OCI-LY1 (cell line): ENCODE data around the gene ST7.

Experiments used
- H2AFZ ChIP-seq: fragments of 200-600 bp; sonication (generic), shearing (Covaris generic); 2 replicates; pipeline ENCODE4 v1.6.0; 2014; ENCODE audit warnings: antibody characterized with exemption, mild to moderate bottlenecking, low read length
- H3F3A ChIP-seq: fragments of 200-600 bp; sonication (generic), shearing (Covaris generic); 2 replicates; pipeline ENCODE4 v1.6.0; 2014; ENCODE audit warnings: mild to moderate bottlenecking, antibody characterized with exemption, low read length, moderate library complexity; ENCODE audit not compliant: insufficient read depth
- H3K27ac ChIP-seq: fragments of 200-600 bp; sonication (generic); 2 replicates; pipeline ENCODE4 v1.5.1; 2014; ENCODE audit warnings: low read length, mixed run types, mild to moderate bottlenecking, low read depth; ENCODE audit not compliant: poor library complexity, severe bottlenecking
- H3K27me3 ChIP-seq: fragments of 200-600 bp; sonication (generic); 2 replicates; pipeline ENCODE4 v1.6.0; 2014; ENCODE audit warnings: antibody characterized with exemption, mild to moderate bottlenecking, low read length, moderate library complexity; ENCODE audit not compliant: insufficient read depth
- H3K36me3 ChIP-seq: fragments of 200-600 bp; sonication (generic); 2 replicates; pipeline ENCODE4 v1.6.1; 2014; ENCODE audit warnings: mild to moderate bottlenecking, antibody characterized with exemption, low read length, moderate library complexity, mixed read lengths; ENCODE audit not compliant: insufficient read depth
- H3K4me1 ChIP-seq: fragments of 200-600 bp; sonication (generic); 2 replicates; pipeline ENCODE4 v1.5.1; 2014; ENCODE audit warnings: mild to moderate bottlenecking, low read length, moderate library complexity; ENCODE audit not compliant: insufficient read depth, severe bottlenecking
- H3K4me2 ChIP-seq: fragments of 200-600 bp; sonication (generic), shearing (Covaris generic); 2 replicates; pipeline ENCODE4 v1.6.1; 2014; ENCODE audit warnings: low read length
- H3K4me3 ChIP-seq: fragments of 200-600 bp; sonication (generic); 2 replicates; pipeline ENCODE4 v1.5.1; 2014; ENCODE audit warnings: low read length, low read depth, mild to moderate bottlenecking, mixed read lengths; ENCODE audit not compliant: poor library complexity, severe bottlenecking
- H3K79me2 ChIP-seq: fragments of 200-600 bp; shearing (Covaris generic); 2 replicates; pipeline ENCODE4 v1.6.1; 2016; ENCODE audit warnings: mixed run types, low read length, mixed read lengths; ENCODE audit not compliant: insufficient read depth
- H3K9ac ChIP-seq: fragments of 200-600 bp; sonication (generic), shearing (Covaris generic); 2 replicates; pipeline ENCODE4 v1.6.1; 2014; ENCODE audit warnings: mild to moderate bottlenecking, low read length, mixed read lengths
- H3K9me2 ChIP-seq: fragments of 200-600 bp; sonication (generic), shearing (Covaris generic); 2 replicates; pipeline ENCODE4 v1.6.1; 2014; ENCODE audit warnings: low read depth, mild to moderate bottlenecking, low read length, mixed read lengths
- H3K9me3 ChIP-seq: fragments of 200-600 bp; shearing (Covaris generic); 2 replicates; pipeline ENCODE4 v1.6.1; 2014; ENCODE audit warnings: low read length, mixed read lengths
- H4K20me1 ChIP-seq: fragments of 200-600 bp; sonication (generic), shearing (Covaris generic); 2 replicates; pipeline ENCODE4 v1.6.0; 2016; ENCODE audit warnings: mild to moderate bottlenecking, low read length; ENCODE audit not compliant: insufficient read depth
- EZH2 ChIP-seq: fragments of 200-600 bp; sonication (generic), shearing (Covaris generic); IDR thresholded peaks from 2 replicates; pipeline ENCODE4 v1.8.0; 2017; ENCODE audit warnings: borderline replicate concordance, mixed run types, mild to moderate bottlenecking, antibody characterized with exemption, low read length, moderate library complexity, mixed read lengths
- TF ChIP-seq, protein P1 (sequence below): fragments of 200-600 bp; sonication (generic), shearing (Covaris generic); IDR thresholded peaks from 2 replicates; pipeline ENCODE4 v1.5.1; 2017; ENCODE audit warnings: mild to moderate bottlenecking, antibody characterized with exemption, low read length, moderate library complexity, mixed read lengths

Gene ST7

GRCh38 chr7:117019287-117019686, 66.0 kb downstream of the ST7 start:
- H3K36me3 ChIP-seq = no peaks in the 10 kb centered on the region
- no peaks in the 10 kb centered on the region for H3K9me2 ChIP-seq
- H3F3A ChIP-seq = no peaks in the 10 kb centered on the region
- no peaks in the 10 kb centered on the region for H4K20me1 ChIP-seq
- TF ChIP-seq, protein P1, sequence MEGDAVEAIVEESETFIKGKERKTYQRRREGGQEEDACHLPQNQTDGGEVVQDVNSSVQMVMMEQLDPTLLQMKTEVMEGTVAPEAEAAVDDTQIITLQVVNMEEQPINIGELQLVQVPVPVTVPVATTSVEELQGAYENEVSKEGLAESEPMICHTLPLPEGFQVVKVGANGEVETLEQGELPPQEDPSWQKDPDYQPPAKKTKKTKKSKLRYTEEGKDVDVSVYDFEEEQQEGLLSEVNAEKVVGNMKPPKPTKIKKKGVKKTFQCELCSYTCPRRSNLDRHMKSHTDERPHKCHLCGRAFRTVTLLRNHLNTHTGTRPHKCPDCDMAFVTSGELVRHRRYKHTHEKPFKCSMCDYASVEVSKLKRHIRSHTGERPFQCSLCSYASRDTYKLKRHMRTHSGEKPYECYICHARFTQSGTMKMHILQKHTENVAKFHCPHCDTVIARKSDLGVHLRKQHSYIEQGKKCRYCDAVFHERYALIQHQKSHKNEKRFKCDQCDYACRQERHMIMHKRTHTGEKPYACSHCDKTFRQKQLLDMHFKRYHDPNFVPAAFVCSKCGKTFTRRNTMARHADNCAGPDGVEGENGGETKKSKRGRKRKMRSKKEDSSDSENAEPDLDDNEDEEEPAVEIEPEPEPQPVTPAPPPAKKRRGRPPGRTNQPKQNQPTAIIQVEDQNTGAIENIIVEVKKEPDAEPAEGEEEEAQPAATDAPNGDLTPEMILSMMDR = no peak
- no peak for TF ChIP-seq EZH2
- no peak overlapping the region for H3K9ac ChIP-seq
- H3K27ac ChIP-seq = no peak overlapping the region
- H2AFZ ChIP-seq = no peak overlapping the region
- no peak overlapping the region for H3K4me3 ChIP-seq
- H3K79me2 ChIP-seq = no peaks in the 10 kb centered on the region
- no peaks in the 10 kb centered on the region for H3K4me1 ChIP-seq
- H3K27me3 ChIP-seq = no peaks in the 10 kb centered on the region
- no peak overlapping the region for H3K4me2 ChIP-seq
- no peaks in the 10 kb centered on the region for H3K9me3 ChIP-seq

DNA sequence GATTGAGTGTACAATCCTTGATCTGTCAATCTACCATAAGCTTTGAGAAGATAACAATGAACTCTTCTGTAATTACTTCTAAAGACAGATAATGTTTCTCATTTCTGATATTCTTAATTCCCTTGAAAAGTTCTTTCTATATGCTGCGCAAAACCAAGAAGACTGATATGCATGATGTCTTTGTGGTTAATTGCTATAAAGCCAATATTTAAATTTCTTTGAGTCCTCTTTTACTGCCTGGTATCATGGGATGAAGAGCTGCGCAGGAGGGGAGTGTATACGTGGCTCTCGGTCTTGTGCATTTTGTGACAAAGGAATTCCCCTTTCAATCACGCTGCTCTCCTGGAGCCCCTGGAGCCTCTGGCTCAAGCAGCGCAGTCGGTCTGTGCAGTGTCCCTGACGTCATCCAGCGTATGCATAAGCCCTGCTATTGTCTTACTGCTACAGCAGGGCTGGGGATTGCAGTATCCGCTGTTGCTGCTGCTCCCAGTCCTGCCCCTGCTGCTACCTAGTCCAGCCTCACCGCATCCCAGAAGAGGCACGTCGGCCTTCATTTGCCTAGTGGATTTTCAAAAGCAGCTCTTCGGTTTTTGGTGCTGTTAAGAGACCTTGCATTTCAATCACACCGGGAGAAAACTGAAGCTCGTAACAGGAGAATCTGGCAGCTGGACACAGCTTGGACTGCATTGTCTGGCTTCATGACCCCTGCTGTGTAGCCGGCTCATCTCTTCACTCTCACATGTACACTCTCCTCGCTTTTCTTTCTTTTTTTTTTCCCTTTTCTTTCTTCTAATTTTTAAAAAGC, 66.7 kb downstream of the ST7 start:
- no peak overlapping the region for H3K4me3 ChIP-seq

DNA sequence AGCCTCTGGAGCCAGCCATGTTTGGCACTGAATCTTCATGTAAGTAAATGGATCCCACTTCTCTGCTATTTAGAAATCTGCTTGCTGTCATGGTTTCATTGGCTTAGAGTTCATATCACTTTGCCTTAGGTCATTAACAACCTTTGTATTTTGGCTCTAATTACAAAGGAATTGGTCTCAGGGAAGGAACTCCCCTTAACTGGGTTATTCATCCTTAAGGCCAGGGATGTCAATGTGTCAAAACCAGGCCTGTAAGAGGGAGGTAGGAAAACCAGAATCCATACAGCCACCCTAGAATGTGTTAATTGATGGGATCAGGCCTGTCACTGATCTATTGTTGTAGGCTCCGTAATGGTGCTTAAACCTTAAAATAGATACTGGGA, 67.3 kb downstream of the ST7 start:
- H4K20me1 ChIP-seq = no peaks in the 10 kb centered on the region
- no peak overlapping the region for H3K27ac ChIP-seq
- no peak overlapping the region for H2AFZ ChIP-seq
- H3F3A ChIP-seq = no peaks in the 10 kb centered on the region
- no peak overlapping the region for H3K4me2 ChIP-seq
- no peak overlapping the region for H3K9ac ChIP-seq
- no peaks in the 10 kb centered on the region for H3K4me1 ChIP-seq
- no peaks in the 10 kb centered on the region for H3K9me3 ChIP-seq
- no peak overlapping the region for H3K4me3 ChIP-seq
- TF ChIP-seq, protein P1 = no peak
- no peaks in the 10 kb centered on the region for H3K79me2 ChIP-seq
- no peaks in the 10 kb centered on the region for H3K36me3 ChIP-seq
- H3K9me2 ChIP-seq = no peaks in the 10 kb centered on the region
- no peaks in the 10 kb centered on the region for H3K27me3 ChIP-seq

More for the DNA sequence above, 66.7 kb downstream of the ST7 start:
- no peak overlapping the region for H3K9ac ChIP-seq
- no peak overlapping the region for H3K4me2 ChIP-seq
- H4K20me1 ChIP-seq = no peaks in the 10 kb centered on the region
- no peaks in the 10 kb centered on the region for H3F3A ChIP-seq
- no peak overlapping the region for H3K27ac ChIP-seq
- no peak overlapping the region for H2AFZ ChIP-seq
- H3K27me3 ChIP-seq = no peaks in the 10 kb centered on the region
- H3K4me1 ChIP-seq = no peaks in the 10 kb centered on the region
- H3K9me3 ChIP-seq = no peaks in the 10 kb centered on the region
- no peak for TF ChIP-seq EZH2
- TF ChIP-seq, protein P1 = no peak
- no peaks in the 10 kb centered on the region for H3K9me2 ChIP-seq
- H3K79me2 ChIP-seq = no peaks in the 10 kb centered on the region
- H3K36me3 ChIP-seq = no peaks in the 10 kb centered on the region
